GM21423 (cell line): ENCODE measurements around the gene EFNA5.
"Not testable (repeated sequence)": the region's sequence is repeated elsewhere in the genome, so short reads cannot be mapped to it uniquely, and the experiment has no call there.

ENCODE experiments used
- ATAC-seq: cut with Tn5 transposase; IDR thresholded peaks from one replicate; pipeline ENCODE4 v1.9.1; 2021; ENCODE audit warnings: mild to moderate bottlenecking, moderate library complexity; ENCODE audit not compliant: unreplicated experiment

EFNA5 gene

GRCh38 chr5:107437154-107437553 is 233.6 kb downstream of the EFNA5 start:
- ATAC-seq, result no peak

GRCh38 chr5:107436201-107436600 is 234.5 kb downstream of the EFNA5 start:
- ATAC-seq, result no peak

GRCh38 chr5:107435061-107435460 is 235.7 kb downstream of the EFNA5 start:
- no peak for ATAC-seq

- ATAC-seq, result not testable (repeated sequence)
These were observed 237.1 kb downstream of the EFNA5 start for GRCh38 chr5:107433646-107434045.

GRCh38 chr5:107431998-107432397 is 238.7 kb downstream of the EFNA5 start:
- ATAC-seq, result no peak

- ATAC-seq, result no peak
These were observed 239.2 kb downstream of the EFNA5 start for GRCh38 chr5:107431536-107431935.

- ATAC-seq, result no peak
These were observed 240.6 kb downstream of the EFNA5 start for GRCh38 chr5:107430071-107430625.

- peak; percentile 38 for ATAC-seq
These were observed 242.4 kb downstream of the EFNA5 start for GRCh38 chr5:107428303-107428813.

GRCh38 chr5:107426872-107427271 is 243.9 kb downstream of the EFNA5 start:
- ATAC-seq, result no peak

GRCh38 chr5:107426209-107426608 is 244.5 kb downstream of the EFNA5 start:
- ATAC-seq, result no peak

- no peak for ATAC-seq
These were observed 245.2 kb downstream of the EFNA5 start for GRCh38 chr5:107425541-107426031.

- ATAC-seq, result no peak
These were observed 246.2 kb downstream of the EFNA5 start for GRCh38 chr5:107424491-107424890.

GRCh38 chr5:107422494-107422893 is 248.2 kb downstream of the EFNA5 start:
- no peak for ATAC-seq

GRCh38 chr5:107419498-107419897 is 251.2 kb downstream of the EFNA5 start:
- no peak for ATAC-seq

GRCh38 chr5:107418902-107419301 is 251.8 kb downstream of the EFNA5 start:
- no peak for ATAC-seq

GRCh38 chr5:107418071-107418470 is 252.7 kb downstream of the EFNA5 start:
- ATAC-seq, result no peak

- ATAC-seq, result peak; percentile 40
These were observed 255.0 kb downstream of the EFNA5 start for GRCh38 chr5:107415762-107416161.

GRCh38 chr5:107414802-107415201 is 255.9 kb downstream of the EFNA5 start:
- ATAC-seq, result no peak

- ATAC-seq, result no peak
These were observed 257.0 kb downstream of the EFNA5 start for GRCh38 chr5:107413754-107414153.

- no peak for ATAC-seq
These were observed 262.2 kb downstream of the EFNA5 start for GRCh38 chr5:107408564-107408963.

GRCh38 chr5:107407713-107408298 is 262.9 kb downstream of the EFNA5 start:
- no peak for ATAC-seq

GRCh38 chr5:107404595-107405374 is 266.0 kb downstream of the EFNA5 start:
- no peak for ATAC-seq
